ENCODE results near the gene CATSPER1.

Gene CATSPER1

GRCh38 chr11:65982824-65983588 lies 43.3 kb downstream of the CATSPER1 start:
- TF ChIP-seq CTCF (IDR thresholded peaks at IDR 0.05; ENCODE audit: borderline replicate concordance, insufficient read depth, low read depth, low read length) = no peak
- H3K4me3 ChIP-seq (ENCODE audit: low read depth, low read length) = no peak overlapping the region

GRCh38 chr11:65981972-65982823 lies 44.1 kb downstream of the CATSPER1 start:
- no peak overlapping the region for H3K4me3 ChIP-seq (ENCODE audit: low read depth, low read length)
- TF ChIP-seq CTCF (IDR thresholded peaks at IDR 0.05; ENCODE audit: borderline replicate concordance, insufficient read depth, low read depth, low read length) = no peak

- no peak for TF ChIP-seq CTCF (IDR thresholded peaks at IDR 0.05; ENCODE audit: borderline replicate concordance, insufficient read depth, low read depth, low read length)
- H3K4me3 ChIP-seq (ENCODE audit: low read depth, low read length) = no peak overlapping the region
These were observed 45.1 kb downstream of the CATSPER1 start for GRCh38 chr11:65981101-65981740.

- TF ChIP-seq CTCF (IDR thresholded peaks at IDR 0.05; ENCODE audit: borderline replicate concordance, insufficient read depth, low read depth, low read length) = no peak
- no peak overlapping the region for H3K4me3 ChIP-seq (ENCODE audit: low read depth, low read length)
These were observed 47.0 kb downstream of the CATSPER1 start for GRCh38 chr11:65979261-65979759.

GRCh38 chr11:65978391-65979238 lies 47.7 kb downstream of the CATSPER1 start:
- TF ChIP-seq CTCF (IDR thresholded peaks at IDR 0.05; ENCODE audit: borderline replicate concordance, insufficient read depth, low read depth, low read length) = no peak
- H3K4me3 ChIP-seq (ENCODE audit: low read depth, low read length) = no peak overlapping the region

GRCh38 chr11:65977621-65978390 lies 48.5 kb downstream of the CATSPER1 start:
- no peak overlapping the region for H3K4me3 ChIP-seq (ENCODE audit: low read depth, low read length)
- TF ChIP-seq CTCF (IDR thresholded peaks at IDR 0.05; ENCODE audit: borderline replicate concordance, insufficient read depth, low read depth, low read length) = no peak
